B cell (primary cell): Measurements from ENCODE around the gene SCARB1. TPM values are rescaled to one million over a fixed set of nuclear protein-coding genes. Genes with fewer than 3 reads are reported as not detected.

Experiments used
- ATAC-seq: fragments of 200-7000 bp; cut with Tn5 transposase; one replicate; pipeline ENCODE4 v1.10.0; 2021; ENCODE audit warnings: low read depth, mild to moderate bottlenecking, moderate number of reproducible peaks, moderate library complexity
- CTCF ChIA-PET: fragments of 350-600 bp; sonication (Branson Sonifier 250); formaldehyde crosslinking; loops from one replicate; lab custom pipeline; 2021; ENCODE audit warnings: antibody characterized with exemption, inconsistent platforms; lab: Charles Lee
- POLR2A ChIA-PET: fragments of 350-600 bp; sonication (Branson Sonifier 250); formaldehyde crosslinking; loops from one replicate; lab custom pipeline; 2021; ENCODE audit warnings: antibody characterized with exemption; lab: Charles Lee
- DNase-seq: peaks from one replicate; pipeline ENCODE4 v3.0.0; 2013
- H2AFZ ChIP-seq: 2 replicates; pipeline ENCODE4 v1.6.1; 2012; ENCODE audit warnings: mild to moderate bottlenecking, low read depth, low read length; ENCODE audit not compliant: insufficient read depth, poor library complexity, severe bottlenecking
- H3K27ac ChIP-seq, 2 donors: 1 replicate in 1 of 2; 2 replicates in 1 of 2; pipeline ENCODE4 v1.5.1; 2012 to 2013; ENCODE audit warnings: low read length in 2 of 2, mild to moderate bottlenecking in 2 of 2, moderate library complexity in 1 of 2
- H3K27me3 ChIP-seq, 4 experiments: fragments of 200-600 bp in 1 of 4; sonication (generic) in 1 of 4; replicated peaks in 1 of 4; 1 replicate in 2 of 4; 2 replicates in 2 of 4; pipeline versions ENCODE4 v1.6.1 to v1.7.0; 2013 to 2016; ENCODE audit warnings: low read length in 3 of 4, mild to moderate bottlenecking in 2 of 4, mixed read lengths in 1 of 4, moderate library complexity in 1 of 4; ENCODE audit not compliant: insufficient read depth in 4 of 4, control insufficient read depth in 3 of 4; ENCODE audit errors: control extremely low read depth in 1 of 4
- H3K36me3 ChIP-seq, 2 experiments: replicated peaks in 1 of 2; 1 replicate in 1 of 2; 2 replicates in 1 of 2; pipeline versions ENCODE4 v1.6.1 to v1.7.1; 2013; ENCODE audit warnings: low read length in 1 of 2; ENCODE audit not compliant: insufficient read depth in 2 of 2, control insufficient read depth in 1 of 2; ENCODE audit errors: control extremely low read depth in 1 of 2, extremely low read depth in 1 of 2
- H3K4me1 ChIP-seq, 2 donors: fragments of 200-600 bp in 1 of 2; sonication (generic) in 1 of 2; 1 replicate in 1 of 2; 2 replicates in 1 of 2; pipeline versions ENCODE4 v1.5.1 to v1.6.1; 2013 to 2017; ENCODE audit warnings: low read length in 2 of 2; ENCODE audit not compliant: control insufficient read depth in 2 of 2, insufficient read depth in 2 of 2
- H3K4me2 ChIP-seq: replicated peaks from 2 replicates; pipeline ENCODE3; 2012; ENCODE audit warnings: mild to moderate bottlenecking, low read depth, low read length; ENCODE audit not compliant: poor library complexity, severe bottlenecking
- H3K4me3 ChIP-seq, 5 experiments: fragments of 200-600 bp in 1 of 5; sonication (generic) in 1 of 5; 1 replicate in 3 of 5; 2 replicates in 2 of 5; pipeline versions ENCODE4 v1.5.1 to v1.7.0; 2011 to 2016; ENCODE audit warnings: low read length in 4 of 5, mild to moderate bottlenecking in 4 of 5, low read depth in 2 of 5, control low read depth in 1 of 5, moderate library complexity in 1 of 5; ENCODE audit not compliant: insufficient read depth in 1 of 5; ENCODE audit errors: control extremely low read depth in 1 of 5, extremely low read depth in 1 of 5
- H3K79me2 ChIP-seq: fragments of 200-600 bp; sonication (generic); one replicate; pipeline ENCODE4 v1.6.0; 2016; ENCODE audit warnings: low read length; ENCODE audit not compliant: control insufficient read depth, insufficient read depth
- H3K9ac ChIP-seq: fragments of 200-600 bp; sonication (generic); 2 replicates; pipeline ENCODE4 v1.6.1; 2017; ENCODE audit warnings: mild to moderate bottlenecking, low read length, moderate library complexity
- H3K9me3 ChIP-seq, 3 donors: one replicate each; pipeline versions ENCODE4 v1.6.1 to v1.7.1; 2013; ENCODE audit warnings: low read length in 2 of 3; ENCODE audit not compliant: control insufficient read depth in 2 of 3, insufficient read depth in 1 of 3; ENCODE audit errors: control extremely low read depth in 1 of 3
- H4K20me1 ChIP-seq: 2 replicates; pipeline ENCODE4 v1.6.0; 2012; ENCODE audit warnings: mild to moderate bottlenecking, low read length; ENCODE audit not compliant: insufficient read depth, control insufficient read depth, poor library complexity, severe bottlenecking
- H3K27ac Mint-ChIP-seq: one replicate; pipeline ENCODE4 v1.8.0; 2021; ENCODE audit warnings: mixed read lengths
- H3K27me3 Mint-ChIP-seq: one replicate; pipeline ENCODE4 v1.8.0; 2021; ENCODE audit warnings: mixed read lengths
- H3K4me1 Mint-ChIP-seq: one replicate; pipeline ENCODE4 v1.8.0; 2021; ENCODE audit warnings: mixed read lengths
- H3K4me3 Mint-ChIP-seq: one replicate; pipeline ENCODE4 v1.8.0; 2021; ENCODE audit warnings: mixed read lengths
- H3K9me3 Mint-ChIP-seq: one replicate; pipeline ENCODE4 v1.8.0; 2022; ENCODE audit warnings: mixed read lengths; ENCODE audit not compliant: insufficient read depth
- CTCF ChIP-seq: fragments of 200-600 bp; IDR thresholded peaks from one replicate; pipeline ENCODE4 v1.8.0; 2022; ENCODE audit warnings: antibody characterized with exemption, mild to moderate bottlenecking
- EZH2 ChIP-seq: IDR thresholded peaks from 2 replicates; pipeline ENCODE4 v1.6.1; 2012; ENCODE audit warnings: borderline replicate concordance, low read depth, mild to moderate bottlenecking, moderate library complexity, low read length; ENCODE audit not compliant: insufficient read depth, poor library complexity, severe bottlenecking
- WGBS: methylation state at CpG from one replicate; pipeline ENCODE4 v1.1.5; 2013; ENCODE audit warnings: missing lambda C conversion rate; ENCODE audit not compliant: insufficient coverage; 5-methylcytosine and 5-hydroxymethylcytosine counted together
- intact Hi-C: fragments of 100-400 bp; cut with micrococcal nuclease; formaldehyde crosslinking; loops from one replicate; pipeline ENCODE4 v1.10.0; 2022
- polyA plus RNA-seq: library from polyadenylated mRNA; depleted of rRNA; stranded (reverse); fragments of >200 nt; gene quantifications from 2 replicates; pipeline ENCODE4 v1.2.3, GENCODE V29; 2012
- total RNA-seq, 2 donors: library from RNA; stranded (reverse); fragments of 120-200 nt in 1 of 2; gene quantifications; 1 replicate in 1 of 2; 2 replicates in 1 of 2; pipeline versions ENCODE4 v1.2.3 to v1.2.4, GENCODE V29; 2013 to 2022

SCARB1 gene
- total and polyA plus RNA-seq, 2 donors (not counting 1 experiment from before 2014, with no cell fraction given) = 26.8 to 30.7 TPM

- WGBS = 94% methylated on average over 11 of the region's 11 CpGs
- no peaks in the 10 kb centered on the region for H3K27me3 Mint-ChIP-seq
- Histone ChIP-seq H3K27me3 (no peaks in the 10 kb centered on the region), H3K27ac (no peak overlapping the region), H3K4me2 (no peak overlapping the region), H2AFZ (no peak overlapping the region), H3K36me3 (peaks cover 1 to 19% of the 10 kb centered on the region in 2 experiments), H3K79me2 (no peaks in the 10 kb centered on the region), H3K4me1 (peaks cover 10% of the 10 kb centered on the region in 2 donors), H3K4me3 (no peak overlapping the region), H3K9ac (no peak overlapping the region), H4K20me1 (no peaks in the 10 kb centered on the region), H3K9me3 (peaks cover 0 to 3% (median 0%) of the 10 kb centered on the region in 3 donors)
- POLR2A ChIA-PET = no interaction called here
- no peak overlapping the region for H3K27ac Mint-ChIP-seq
- no peak for ATAC-seq
- no peak overlapping the region for H3K4me3 Mint-ChIP-seq
- CTCF ChIA-PET = no interaction called here
- H3K9me3 Mint-ChIP-seq = no peaks in the 10 kb centered on the region
- intact Hi-C loops = no loop called here
- peaks cover 9% of the 10 kb centered on the region for H3K4me1 Mint-ChIP-seq
- TF ChIP-seq EZH2 = no peak
- no peak for TF ChIP-seq CTCF
- DNase-seq = no peak
Observed at GRCh38 chr12:124784871-124785572, 78.6 kb downstream of the SCARB1 start.

DNA sequence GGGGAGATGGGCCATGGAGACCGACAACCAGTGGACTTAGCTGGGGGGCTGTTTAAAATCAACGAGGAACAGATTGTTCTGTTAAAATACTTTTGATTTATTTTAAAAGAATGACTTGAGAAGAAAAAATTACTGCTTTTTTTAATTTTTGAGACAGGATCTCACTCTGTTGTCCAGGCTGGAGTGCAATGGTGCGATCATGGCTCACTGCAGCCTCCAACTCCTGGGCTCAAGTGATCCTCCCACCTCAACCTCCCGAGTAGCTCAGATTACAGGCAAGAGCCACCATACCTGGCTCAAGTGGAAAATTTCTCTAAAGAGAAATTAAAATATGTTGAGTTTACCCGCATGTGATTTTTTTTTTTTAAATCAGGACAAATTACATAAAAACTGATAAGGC lies 80.6 kb downstream of the SCARB1 start:
- no peak overlapping the region for H3K4me3 Mint-ChIP-seq
- Histone ChIP-seq H3K27me3 (no peaks in the 10 kb centered on the region), H3K79me2 (no peaks in the 10 kb centered on the region), H2AFZ (no peak overlapping the region), H4K20me1 (no peaks in the 10 kb centered on the region), H3K4me1 (peaks cover 20 to 23% of the 10 kb centered on the region in 2 donors), H3K9ac (no peak overlapping the region), H3K9me3 (peaks cover 0 to 3% (median 0%) of the 10 kb centered on the region in 3 donors), H3K27ac (no peak overlapping the region), H3K4me2 (peak overlapping the region; percentile 2), H3K36me3 (peaks cover 0 to 17% of the 10 kb centered on the region in 2 experiments), H3K4me3 (no peak overlapping the region)
- intact Hi-C loops = no loop called here
- no peak for TF ChIP-seq CTCF
- TF ChIP-seq EZH2 = no peak
- ChIA-PET CTCF (interaction anchor here (1.0 kb wide), 1 partner anchor 11 kb away, joined by 3 read pairs; no protein-coding TSS in a partner anchor), POLR2A (no interaction called here)
- DNase-seq = no peak
- whole genome bisulfite sequencing = 94% methylated on average over 3 of the region's 5 CpGs
- peaks cover 19% of the 10 kb centered on the region for H3K4me1 Mint-ChIP-seq
- no peak for ATAC-seq
- H3K9me3 Mint-ChIP-seq = no peaks in the 10 kb centered on the region
- H3K27me3 Mint-ChIP-seq = no peaks in the 10 kb centered on the region
- no peak overlapping the region for H3K27ac Mint-ChIP-seq
